Measurements from ENCODE around the gene ANKS1B.

- TF ChIP-seq POLR2A (IDR thresholded peaks at IDR 0.05) (no peak), CTCF (IDR thresholded peaks at IDR 0.05) (no peak)
Measured at GRCh38 chr12:99910342-99910741, 74.4 kb downstream of the ANKS1B start.
